Measurements from ENCODE around the gene THUMPD3. TPM values are rescaled to one million over a fixed set of nuclear protein-coding genes. Genes with fewer than 3 reads are reported as not detected.

The THUMPD3 gene
- total and polyA plus RNA-seq, 2 of the 4 experiments (the other 2 are of a cell fraction), result 28.2 to 43.9 TPM

- H4K8ac ChIP-seq (ENCODE audit: low read depth in 2 of 2, low read length in 2 of 2), result no peak overlapping the region
- H3K27ac ChIP-seq (ENCODE audit: insufficient read depth, low read length), result no peak overlapping the region
- no peak overlapping the region for H4K5ac ChIP-seq (ENCODE audit: low read depth, low read length)
- no peaks in the 10 kb centered on the region for H3K9me3 ChIP-seq (ENCODE audit: control insufficient read depth, insufficient read depth, low read length)
- H3K79me1 ChIP-seq (ENCODE audit: low read depth in 1 of 2, low read length in 2 of 2), result no peaks in the 10 kb centered on the region
- no peak overlapping the region for H2BK5ac ChIP-seq (ENCODE audit: low read depth, low read length, poor library complexity, severe bottlenecking)
- no peak overlapping the region for H2BK120ac ChIP-seq (ENCODE audit: low read depth, low read length)
- CTCF ChIA-PET, result no interaction called here
- peaks cover 7% of the 10 kb centered on the region; the same call in 1 of the 2 replicates for H3K9me1 ChIP-seq (ENCODE audit: insufficient read depth, low read length)
- POLR2A ChIA-PET (ENCODE audit: unreplicated experiment), result no interaction called here
- no peak overlapping the region for H3K4me2 ChIP-seq (ENCODE audit: low read depth, low read length)
- H3K36me3 ChIP-seq (ENCODE audit: control insufficient read depth, insufficient read depth, low read length), result no peaks in the 10 kb centered on the region
- in situ Hi-C loops (cut with MboI; ENCODE audit: low sequenced_read_pairs), result loop anchor here (25.0 kb wide), 1 partner anchor 880 kb away; no protein-coding TSS in a partner anchor
- H3K27me3 ChIP-seq (ENCODE audit: control insufficient read depth, insufficient read depth, low read length), result no peaks in the 10 kb centered on the region
- H3K4me3 ChIP-seq (ENCODE audit: insufficient read depth, low read depth, low read length), result no peak overlapping the region
- intact Hi-C loops (cut with micrococcal nuclease), result no loop called here
- H3K14ac ChIP-seq (replicated peaks; ENCODE audit: low read depth, low read length), result no peak overlapping the region
- no peaks in the 10 kb centered on the region for H4K20me1 ChIP-seq (ENCODE audit: insufficient read depth, low read length)
- no peak overlapping the region for H2AFZ ChIP-seq (replicated peaks; ENCODE audit: low read length, poor library complexity)
- TF ChIP-seq RAD21 (IDR thresholded peaks at IDR 0.05; ENCODE audit: low read length) (no peak), RFX5 (IDR thresholded peaks at IDR 0.05; ENCODE audit: low read depth, low read length) (no peak), MXI1 (IDR thresholded peaks at IDR 0.05; ENCODE audit: borderline replicate concordance, low read depth, low read length) (no peak), SMC3 (IDR thresholded peaks at IDR 0.05; ENCODE audit: low read depth, low read length) (no peak), BHLHE40 (IDR thresholded peaks at IDR 0.05; ENCODE audit: low read depth, low read length) (no peak), USF2 (IDR thresholded peaks at IDR 0.05; ENCODE audit: low read depth, low read length) (no peak), MAZ (IDR thresholded peaks at IDR 0.05; ENCODE audit: borderline replicate concordance, low read depth, low read length) (no peak), NFE2L2 (IDR thresholded peaks at IDR 0.05; ENCODE audit: low read depth, low read length) (no peak), POLR2A (IDR thresholded peaks at IDR 0.05; ENCODE audit: low read depth, low read length) (no peak), FOS (IDR thresholded peaks at IDR 0.05; ENCODE audit: low read depth, low read length) (no peak), RCOR1 (IDR thresholded peaks at IDR 0.05; ENCODE audit: insufficient replicate concordance, low read length) (no peak), CHD1 (IDR thresholded peaks at IDR 0.05; ENCODE audit: low read depth, low read length) (no peak)
- TF ChIP-seq, protein P1, sequence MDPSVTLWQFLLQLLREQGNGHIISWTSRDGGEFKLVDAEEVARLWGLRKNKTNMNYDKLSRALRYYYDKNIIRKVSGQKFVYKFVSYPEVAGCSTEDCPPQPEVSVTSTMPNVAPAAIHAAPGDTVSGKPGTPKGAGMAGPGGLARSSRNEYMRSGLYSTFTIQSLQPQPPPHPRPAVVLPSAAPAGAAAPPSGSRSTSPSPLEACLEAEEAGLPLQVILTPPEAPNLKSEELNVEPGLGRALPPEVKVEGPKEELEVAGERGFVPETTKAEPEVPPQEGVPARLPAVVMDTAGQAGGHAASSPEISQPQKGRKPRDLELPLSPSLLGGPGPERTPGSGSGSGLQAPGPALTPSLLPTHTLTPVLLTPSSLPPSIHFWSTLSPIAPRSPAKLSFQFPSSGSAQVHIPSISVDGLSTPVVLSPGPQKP (IDR thresholded peaks at IDR 0.05; ENCODE audit: borderline replicate concordance, low read depth, low read length), result no peak
- TF ChIP-seq, protein P2, sequence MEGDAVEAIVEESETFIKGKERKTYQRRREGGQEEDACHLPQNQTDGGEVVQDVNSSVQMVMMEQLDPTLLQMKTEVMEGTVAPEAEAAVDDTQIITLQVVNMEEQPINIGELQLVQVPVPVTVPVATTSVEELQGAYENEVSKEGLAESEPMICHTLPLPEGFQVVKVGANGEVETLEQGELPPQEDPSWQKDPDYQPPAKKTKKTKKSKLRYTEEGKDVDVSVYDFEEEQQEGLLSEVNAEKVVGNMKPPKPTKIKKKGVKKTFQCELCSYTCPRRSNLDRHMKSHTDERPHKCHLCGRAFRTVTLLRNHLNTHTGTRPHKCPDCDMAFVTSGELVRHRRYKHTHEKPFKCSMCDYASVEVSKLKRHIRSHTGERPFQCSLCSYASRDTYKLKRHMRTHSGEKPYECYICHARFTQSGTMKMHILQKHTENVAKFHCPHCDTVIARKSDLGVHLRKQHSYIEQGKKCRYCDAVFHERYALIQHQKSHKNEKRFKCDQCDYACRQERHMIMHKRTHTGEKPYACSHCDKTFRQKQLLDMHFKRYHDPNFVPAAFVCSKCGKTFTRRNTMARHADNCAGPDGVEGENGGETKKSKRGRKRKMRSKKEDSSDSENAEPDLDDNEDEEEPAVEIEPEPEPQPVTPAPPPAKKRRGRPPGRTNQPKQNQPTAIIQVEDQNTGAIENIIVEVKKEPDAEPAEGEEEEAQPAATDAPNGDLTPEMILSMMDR (conservative IDR thresholded peaks at IDR 0.05; ENCODE audit: low read depth, low read length), result no peak
- BruUV-seq (replicated peaks), result no TSS peak
- H2BK20ac ChIP-seq (ENCODE audit: low read depth, low read length), result no peak overlapping the region
- WGBS, 2 experiments (ENCODE audit: extremely low coverage in 2 of 2, insufficient read length in 1 of 2), result 85% methylated on average over 4 of the region's 4 CpGs; no CpG with 5 or more reads in 1 of the 2 experiments
- no peak overlapping the region for H2BK15ac ChIP-seq (ENCODE audit: low read depth, low read length)
- H4K91ac ChIP-seq (ENCODE audit: insufficient read depth, low read depth, low read length), result no peak overlapping the region
- no peak overlapping the region for H3K18ac ChIP-seq (ENCODE audit: low read depth, low read length)
- H3K9ac ChIP-seq (ENCODE audit: low read depth, low read length), result no peak overlapping the region
- H3K56ac ChIP-seq (ENCODE audit: extremely low read depth, insufficient read depth, low read length), result no peak overlapping the region
- H2AK5ac ChIP-seq (ENCODE audit: low read depth, low read length), result no peak overlapping the region
- ATAC-seq (ENCODE audit: low read depth) (no peak), DNase-seq (no peak)
- dilution Hi-C loops (cut with HindIII; ENCODE audit: low sequenced_read_pairs, unreplicated experiment), result no loop called here
- no peak overlapping the region for H3K4ac ChIP-seq (ENCODE audit: low read depth, low read length)
- H3K23ac ChIP-seq (ENCODE audit: low read depth, low read length), result no peak overlapping the region
- no peak overlapping the region for H2AK9ac ChIP-seq (replicated peaks; ENCODE audit: low read depth, low read length, poor library complexity)
- peaks cover 14% of the 10 kb centered on the region for H3K4me1 ChIP-seq (ENCODE audit: control insufficient read depth, insufficient read depth, low read length)
Measured at GRCh38 chr3:9342696-9343095, 20.2 kb upstream of the THUMPD3 start.

All from IMR-90 (cell line).